ENCODE data around the gene KIZ.

KIZ gene

GRCh38 chr20:21180248-21180647 is 54.4 kb downstream of the KIZ start:
- DNase-seq, result no peak

GRCh38 chr20:21181028-21181427 is 55.1 kb downstream of the KIZ start:
- no peak for DNase-seq

GRCh38 chr20:21182832-21183563 is 57.1 kb downstream of the KIZ start:
- no peak for DNase-seq

- no peak for DNase-seq
Observed at GRCh38 chr20:21183722-21184121, 57.8 kb downstream of the KIZ start.

GRCh38 chr20:21184819-21185218 is 58.9 kb downstream of the KIZ start:
- no peak for DNase-seq

- no peak for DNase-seq
Observed at GRCh38 chr20:21185849-21186248, 60.0 kb downstream of the KIZ start.

GRCh38 chr20:21189761-21190523 is 64.1 kb downstream of the KIZ start:
- no peak for DNase-seq

GRCh38 chr20:21190869-21191268 is 65.0 kb downstream of the KIZ start:
- no peak for DNase-seq

- DNase-seq, result no peak
Observed at GRCh38 chr20:21191839-21192238, 66.0 kb downstream of the KIZ start.

- no peak for DNase-seq
Observed at GRCh38 chr20:21202259-21202658, 76.4 kb downstream of the KIZ start.

GRCh38 chr20:21203088-21203656 is 77.3 kb downstream of the KIZ start:
- DNase-seq, result no peak

GRCh38 chr20:21206584-21206983 is 80.7 kb downstream of the KIZ start:
- DNase-seq, result no peak

- no peak for DNase-seq
Observed at GRCh38 chr20:21208999-21209398, 83.1 kb downstream of the KIZ start.

- no peak for DNase-seq
Observed at GRCh38 chr20:21209668-21210067, 83.8 kb downstream of the KIZ start.

GRCh38 chr20:21213691-21214090 is 87.8 kb downstream of the KIZ start:
- no peak for DNase-seq

GRCh38 chr20:21214431-21214830 is 88.5 kb downstream of the KIZ start:
- no peak for DNase-seq

GRCh38 chr20:21219686-21220085 is 93.8 kb downstream of the KIZ start:
- DNase-seq, result no peak

GRCh38 chr20:21224217-21224616 is 98.3 kb downstream of the KIZ start:
- DNase-seq, result no peak

GRCh38 chr20:21225215-21225947 is 99.5 kb downstream of the KIZ start:
- DNase-seq, result no peak

GRCh38 chr20:21228511-21228910 is 102.6 kb downstream of the KIZ start:
- DNase-seq, result no peak

- no peak for DNase-seq
Observed at GRCh38 chr20:21229163-21229562, 103.3 kb downstream of the KIZ start.

- DNase-seq, result no peak
Observed at GRCh38 chr20:21230220-21230619, 104.3 kb downstream of the KIZ start.

GRCh38 chr20:21230686-21231085 is 104.8 kb downstream of the KIZ start:
- no peak for DNase-seq

Measured in activated effector memory CD4-positive, alpha-beta T cell treated with anti-CD3 and anti-CD28 coated beads, Interleukin-2, amount 50 U/mL, for 16 hours (primary cell).